Naive thymus-derived CD4-positive, alpha-beta T cell (primary cell): Measurements from ENCODE around the gene AGBL1. TPM values are rescaled to one million over a fixed set of nuclear protein-coding genes. Genes with fewer than 3 reads are reported as not detected.

Source experiments
- ATAC-seq: fragments of 150-1000 bp; cut with Tn5 transposase; 2 replicates; pipeline ENCODE4 v1.10.0; 2021; ENCODE audit warnings: mild to moderate bottlenecking, moderate library complexity
- CTCF ChIA-PET: fragments of 350-600 bp; sonication (Branson Sonifier 250); formaldehyde crosslinking; loops from one replicate; lab custom pipeline; 2021; ENCODE audit warnings: antibody characterized with exemption; lab: Charles Lee
- POLR2A ChIA-PET: fragments of 350-600 bp; sonication (Branson Sonifier 250); formaldehyde crosslinking; loops from one replicate; lab custom pipeline; 2021; ENCODE audit warnings: antibody characterized with exemption, inconsistent platforms; lab: Charles Lee
- DNase-seq, 9 donors: peaks; one replicate each; pipeline versions ENCODE4 v3.0.0 to v3.0.0-alpha.2; 2020 to 2022; ENCODE audit warnings: mixed read lengths in 1 of 9
- H3K27ac ChIP-seq: one replicate; pipeline ENCODE4 v1.7.0; 2013; ENCODE audit warnings: mild to moderate bottlenecking, low read depth, low read length, moderate library complexity
- H3K27me3 ChIP-seq, 2 donors: one replicate each; pipeline ENCODE4 v1.7.0; 2013; ENCODE audit warnings: low read length in 2 of 2, mild to moderate bottlenecking in 2 of 2, moderate library complexity in 2 of 2; ENCODE audit not compliant: control insufficient read depth in 2 of 2, insufficient read depth in 2 of 2
- H3K36me3 ChIP-seq, 3 experiments: 1 replicate in 2 of 3; 2 replicates in 1 of 3; pipeline ENCODE4 v1.7.0; 2013; ENCODE audit warnings: low read length in 3 of 3, mild to moderate bottlenecking in 3 of 3, moderate library complexity in 1 of 3; ENCODE audit not compliant: insufficient read depth in 3 of 3, control insufficient read depth in 2 of 3
- H3K4me1 ChIP-seq, 2 donors: one replicate each; pipeline ENCODE4 v1.7.0; 2013; ENCODE audit warnings: low read length in 2 of 2, mild to moderate bottlenecking in 2 of 2, moderate library complexity in 1 of 2; ENCODE audit not compliant: control insufficient read depth in 2 of 2, insufficient read depth in 2 of 2
- H3K4me3 ChIP-seq: 2 replicates; pipeline ENCODE4 v1.7.0; 2013; ENCODE audit warnings: mild to moderate bottlenecking, low read length
- H3K9me3 ChIP-seq, 3 experiments: 1 replicate in 2 of 3; 2 replicates in 1 of 3; pipeline ENCODE4 v1.7.0; 2013; ENCODE audit warnings: low read length in 3 of 3; ENCODE audit not compliant: control insufficient read depth in 2 of 3
- H3K27ac Mint-ChIP-seq, 9 donors: one replicate each; pipeline ENCODE4 v1.8.0; 2020 to 2022; ENCODE audit warnings: mixed read lengths in 9 of 9, mild to moderate bottlenecking in 8 of 9, moderate library complexity in 5 of 9, inconsistent platforms in 2 of 9
- H3K27me3 Mint-ChIP-seq, 5 donors: one replicate each; pipeline ENCODE4 v1.8.0; 2021 to 2022; ENCODE audit warnings: mixed read lengths in 5 of 5, mild to moderate bottlenecking in 1 of 5
- H3K36me3 Mint-ChIP-seq, 5 donors: one replicate each; pipeline ENCODE4 v1.8.0; 2020 to 2022; ENCODE audit warnings: mixed read lengths in 5 of 5, mild to moderate bottlenecking in 3 of 5, inconsistent platforms in 1 of 5
- H3K4me1 Mint-ChIP-seq, 7 donors: one replicate each; pipeline ENCODE4 v1.8.0; 2020 to 2022; ENCODE audit warnings: mixed read lengths in 7 of 7, mild to moderate bottlenecking in 3 of 7, inconsistent platforms in 1 of 7
- H3K4me3 Mint-ChIP-seq, 10 donors: one replicate each; pipeline ENCODE4 v1.8.0; 2020 to 2022; ENCODE audit warnings: mild to moderate bottlenecking in 10 of 10, mixed read lengths in 10 of 10, moderate library complexity in 6 of 10, inconsistent platforms in 2 of 10
- H3K9me3 Mint-ChIP-seq, 11 donors: one replicate each; pipeline ENCODE4 v1.8.0; 2020 to 2022; ENCODE audit warnings: mixed read lengths in 11 of 11, mild to moderate bottlenecking in 4 of 11, inconsistent platforms in 1 of 11, moderate library complexity in 1 of 11
- intact Hi-C, 2 donors: fragments of 100-400 bp; cut with micrococcal nuclease; formaldehyde crosslinking; loops; one replicate each; pipeline ENCODE4 v1.15.1; 2023
- polyA plus RNA-seq, 2 donors: library from polyadenylated mRNA; unstranded; fragments of 300-500 nt; fragmentation: Illumina TruSeq; gene quantifications; one replicate each; pipeline ENCODE4 v1.2.3, GENCODE V29; 2021
- total RNA-seq, 6 experiments: library from RNA in 5 of 6; stranded (reverse) in 5 of 6; gene quantifications; 1 replicate in 5 of 6; 2 replicates in 1 of 6; pipeline ENCODE4 v1.2.3 and lab custom pipeline; 2021 to 2026

The AGBL1 gene
- total and polyA plus RNA-seq, 7 experiments from 2014 or later, result not detected

- H3K9me3 ChIP-seq, result peaks cover 0 to 5% (median 0%) of the 10 kb centered on the region in 3 experiments
- no peak overlapping the region for H3K27ac ChIP-seq
- Mint-ChIP-seq H3K9me3 (peaks cover 0 to 42% (median 8%) of the 10 kb centered on the region in 11 donors), H3K27ac (no peak overlapping the region), H3K4me3 (no peak overlapping the region), H3K36me3 (no peaks in the 10 kb centered on the region), H3K4me1 (no peaks in the 10 kb centered on the region), H3K27me3 (peaks cover 0 to 45% (median 31%) of the 10 kb centered on the region in 5 donors)
- H3K4me3 ChIP-seq, result no peak overlapping the region
- intact Hi-C loops, result no loop called here
- CTCF ChIA-PET, result no interaction called here
- POLR2A ChIA-PET, result no interaction called here
- ATAC-seq, result no peak
- no peaks in the 10 kb centered on the region for H3K36me3 ChIP-seq
- DNase-seq, result no peak
- no peaks in the 10 kb centered on the region for H3K4me1 ChIP-seq
- H3K27me3 ChIP-seq, result no peaks in the 10 kb centered on the region
Observed at GRCh38 chr15:86329311-86330013, 249.8 kb downstream of the AGBL1 start.

- Histone ChIP-seq H3K27me3 (no peaks in the 10 kb centered on the region), H3K27ac (no peak overlapping the region), H3K36me3 (no peaks in the 10 kb centered on the region), H3K4me3 (no peak overlapping the region), H3K4me1 (no peaks in the 10 kb centered on the region), H3K9me3 (peaks cover 0 to 5% (median 0%) of the 10 kb centered on the region in 3 experiments)
- Mint-ChIP-seq H3K27ac (no peak overlapping the region), H3K4me3 (no peak overlapping the region), H3K9me3 (peaks cover 0 to 31% (median 11%) of the 10 kb centered on the region in 11 donors), H3K36me3 (no peaks in the 10 kb centered on the region), H3K4me1 (no peaks in the 10 kb centered on the region), H3K27me3 (peaks cover 0 to 13% (median 10%) of the 10 kb centered on the region in 5 donors)
- ChIA-PET POLR2A (no interaction called here), CTCF (no interaction called here)
- DNase-seq (no peak), ATAC-seq (no peak)
- intact Hi-C loops, result no loop called here
Observed at GRCh38 chr15:86333819-86334218, 254.1 kb downstream of the AGBL1 start.

GRCh38 chr15:86336051-86336788 is 256.5 kb downstream of the AGBL1 start:
- Mint-ChIP-seq H3K27me3 (peaks cover 0 to 9% (median 5%) of the 10 kb centered on the region in 5 donors), H3K4me3 (no peak overlapping the region), H3K27ac (no peak overlapping the region), H3K36me3 (no peaks in the 10 kb centered on the region), H3K9me3 (peaks cover 0 to 16% (median 5%) of the 10 kb centered on the region in 11 donors), H3K4me1 (no peaks in the 10 kb centered on the region)
- POLR2A ChIA-PET, result interaction anchor here (0.7 kb wide), 1 partner anchor 57 kb away, joined by 3 read pairs; no protein-coding TSS in a partner anchor
- Histone ChIP-seq H3K4me1 (no peaks in the 10 kb centered on the region), H3K36me3 (no peaks in the 10 kb centered on the region), H3K27me3 (no peaks in the 10 kb centered on the region), H3K27ac (no peak overlapping the region), H3K9me3 (no peaks in the 10 kb centered on the region), H3K4me3 (no peak overlapping the region)
- intact Hi-C loops, result no loop called here
- DNase-seq (no peak), ATAC-seq (no peak)
- CTCF ChIA-PET, result no interaction called here

- ATAC-seq (no peak), DNase-seq (no peak)
- Mint-ChIP-seq H3K27ac (no peak overlapping the region), H3K9me3 (peaks cover 0 to 8% (median 4%) of the 10 kb centered on the region in 11 donors), H3K4me3 (no peak overlapping the region), H3K27me3 (peaks cover 0 to 8% (median 5%) of the 10 kb centered on the region in 5 donors), H3K36me3 (no peaks in the 10 kb centered on the region), H3K4me1 (no peaks in the 10 kb centered on the region)
- intact Hi-C loops, result no loop called here
- CTCF ChIA-PET, result no interaction called here
- Histone ChIP-seq H3K4me1 (no peaks in the 10 kb centered on the region), H3K4me3 (no peak overlapping the region), H3K27ac (no peak overlapping the region), H3K27me3 (no peaks in the 10 kb centered on the region), H3K9me3 (no peaks in the 10 kb centered on the region), H3K36me3 (no peaks in the 10 kb centered on the region)
- POLR2A ChIA-PET, result no interaction called here
Observed at GRCh38 chr15:86337071-86337470, 257.4 kb downstream of the AGBL1 start.

GRCh38 chr15:86347245-86347644 is 267.6 kb downstream of the AGBL1 start:
- H3K4me1 ChIP-seq, result no peaks in the 10 kb centered on the region
- ChIA-PET POLR2A (no interaction called here), CTCF (no interaction called here)
- H3K27me3 Mint-ChIP-seq, result peaks cover 0 to 18% (median 16%) of the 10 kb centered on the region in 5 donors
- no peak overlapping the region for H3K4me3 ChIP-seq
- no peak for DNase-seq
- H3K4me1 Mint-ChIP-seq, result no peaks in the 10 kb centered on the region
- no peak overlapping the region for H3K27ac Mint-ChIP-seq
- H3K27ac ChIP-seq, result no peak overlapping the region
- H3K36me3 Mint-ChIP-seq, result no peaks in the 10 kb centered on the region
- H3K36me3 ChIP-seq, result no peaks in the 10 kb centered on the region
- no peak overlapping the region for H3K4me3 Mint-ChIP-seq
- intact Hi-C loops, result no loop called here
- peaks cover 0 to 3% (median 0%) of the 10 kb centered on the region in 11 donors for H3K9me3 Mint-ChIP-seq
- no peaks in the 10 kb centered on the region for H3K27me3 ChIP-seq
- no peaks in the 10 kb centered on the region for H3K9me3 ChIP-seq
- ATAC-seq, result no peak

- H3K36me3 Mint-ChIP-seq, result no peaks in the 10 kb centered on the region
- no peaks in the 10 kb centered on the region for H3K4me1 Mint-ChIP-seq
- peaks cover 0 to 5% (median 0%) of the 10 kb centered on the region in 11 donors for H3K9me3 Mint-ChIP-seq
- intact Hi-C loops, result no loop called here
- ChIA-PET CTCF (no interaction called here), POLR2A (interaction anchor here (0.6 kb wide), 1 partner anchor 8 kb away, joined by 3 read pairs; no protein-coding TSS in a partner anchor)
- Histone ChIP-seq H3K27ac (no peak overlapping the region), H3K9me3 (no peaks in the 10 kb centered on the region), H3K4me1 (no peaks in the 10 kb centered on the region), H3K36me3 (no peaks in the 10 kb centered on the region), H3K27me3 (no peaks in the 10 kb centered on the region), H3K4me3 (no peak overlapping the region)
- no peak overlapping the region for H3K27ac Mint-ChIP-seq
- H3K27me3 Mint-ChIP-seq, result peaks cover 0 to 18% (median 16%) of the 10 kb centered on the region in 5 donors
- no peak overlapping the region for H3K4me3 Mint-ChIP-seq
- no peak for DNase-seq
- ATAC-seq, result no peak
Observed at GRCh38 chr15:86349565-86349964, 269.9 kb downstream of the AGBL1 start.
